Neuronal stem cell (in vitro differentiated cells): ENCODE results near the gene ANKRD49. TPM values are rescaled to one million over a fixed set of nuclear protein-coding genes. Genes with fewer than 3 reads are reported as not detected.

ENCODE experiments used
- DNase-seq: peaks from one replicate; pipeline ENCODE4 v3.0.0-alpha.2; 2013; ENCODE audit warnings: low spot score
- H2AFZ ChIP-seq: one replicate; pipeline ENCODE4 v1.6.1; 2013; ENCODE audit warnings: mild to moderate bottlenecking, low read length, inconsistent platforms
- H2AK5ac ChIP-seq: 2 replicates; pipeline ENCODE4 v1.6.1; 2013; ENCODE audit warnings: low read depth, mild to moderate bottlenecking, inconsistent platforms, low read length, moderate library complexity, mixed read lengths
- H2BK120ac ChIP-seq: 2 replicates; pipeline ENCODE4 v1.6.1; 2013; ENCODE audit warnings: low read depth, mild to moderate bottlenecking, inconsistent platforms, low read length, moderate library complexity, mixed read lengths
- H2BK12ac ChIP-seq: one replicate; pipeline ENCODE4 v1.6.1; 2013; ENCODE audit warnings: low read length, inconsistent platforms
- H2BK15ac ChIP-seq: 2 replicates; pipeline ENCODE4 v1.6.1; 2013; ENCODE audit warnings: mild to moderate bottlenecking, low read length, inconsistent platforms, mixed read lengths
- H2BK5ac ChIP-seq: one replicate; pipeline ENCODE4 v1.6.1; 2013; ENCODE audit warnings: inconsistent platforms, mild to moderate bottlenecking, low read length, moderate library complexity
- H3K14ac ChIP-seq: one replicate; pipeline ENCODE4 v1.6.1; 2013; ENCODE audit warnings: low read length, inconsistent platforms
- H3K18ac ChIP-seq: 2 replicates; pipeline ENCODE4 v1.6.1; 2013; ENCODE audit warnings: low read length, inconsistent platforms
- H3K23ac ChIP-seq: 2 replicates; pipeline ENCODE4 v1.6.1; 2013; ENCODE audit warnings: low read depth, mild to moderate bottlenecking, mixed read lengths, low read length, inconsistent platforms; ENCODE audit not compliant: poor library complexity
- H3K27ac ChIP-seq: replicated peaks from 3 replicates; pipeline ENCODE4 v1.5.1; 2013; ENCODE audit warnings: low read length, inconsistent platforms
- H3K27me3 ChIP-seq, 3 experiments: 2 replicates each; pipeline ENCODE4 v1.6.1; 2013; ENCODE audit warnings: low read length in 3 of 3, mild to moderate bottlenecking in 2 of 3, inconsistent platforms in 1 of 3, low read depth in 1 of 3, mixed read lengths in 1 of 3, moderate library complexity in 1 of 3; ENCODE audit not compliant: control insufficient read depth in 3 of 3, insufficient read depth in 3 of 3
- H3K36me3 ChIP-seq, 2 donors: replicated peaks in 1 of 2; 2 replicates each; pipeline ENCODE4 v1.6.1; 2013; ENCODE audit warnings: low read length in 2 of 2; ENCODE audit not compliant: control insufficient read depth in 2 of 2, insufficient read depth in 2 of 2
- H3K4ac ChIP-seq: 2 replicates; pipeline ENCODE4 v1.6.1; 2013; ENCODE audit warnings: inconsistent platforms, mild to moderate bottlenecking, low read length, moderate library complexity
- H3K4me1 ChIP-seq, 2 donors: 1 replicate in 1 of 2; 2 replicates in 1 of 2; pipeline ENCODE4 v1.6.1; 2013; ENCODE audit warnings: low read length in 2 of 2, low read depth in 1 of 2; ENCODE audit not compliant: control insufficient read depth in 2 of 2, insufficient read depth in 1 of 2
- H3K4me2 ChIP-seq: one replicate; pipeline ENCODE4 v1.6.1; 2013; ENCODE audit warnings: mild to moderate bottlenecking, low read length, inconsistent platforms; ENCODE audit not compliant: insufficient read depth, poor library complexity, severe bottlenecking
- H3K4me3 ChIP-seq, 2 donors: 2 replicates each; pipeline ENCODE4 v1.5.1; 2013; ENCODE audit warnings: low read length in 2 of 2, mild to moderate bottlenecking in 2 of 2, inconsistent platforms in 1 of 2, moderate library complexity in 1 of 2
- H3K79me1 ChIP-seq: one replicate; pipeline ENCODE4 v1.6.1; 2013; ENCODE audit warnings: low read depth, mild to moderate bottlenecking, inconsistent platforms, low read length, moderate library complexity
- H3K9ac ChIP-seq: one replicate; pipeline ENCODE4 v1.6.1; 2013; ENCODE audit warnings: mild to moderate bottlenecking, low read depth, low read length, inconsistent platforms; ENCODE audit not compliant: poor library complexity
- H3K9me3 ChIP-seq, 2 donors: replicated peaks in 1 of 2; 2 replicates each; pipeline versions ENCODE3 to v1.6.1; 2013; ENCODE audit warnings: low read length in 2 of 2, mild to moderate bottlenecking in 2 of 2, inconsistent platforms in 1 of 2, low read depth in 1 of 2, mixed read lengths in 1 of 2, moderate library complexity in 1 of 2; ENCODE audit not compliant: control insufficient read depth in 2 of 2, insufficient read depth in 1 of 2
- H4K8ac ChIP-seq: one replicate; pipeline ENCODE4 v1.6.1; 2013; ENCODE audit warnings: low read depth, mild to moderate bottlenecking, inconsistent platforms, low read length, moderate library complexity
- H4K91ac ChIP-seq: one replicate; pipeline ENCODE4 v1.6.1; 2013; ENCODE audit warnings: low read length, low read depth, mild to moderate bottlenecking, inconsistent platforms; ENCODE audit not compliant: poor library complexity
- WGBS, 2 donors: extraction: QIAGEN DNeasy Blood & Tissue Kit; methylation state at CpG; one replicate each; pipeline ENCODE4 v1.1.7; 2013; ENCODE audit warnings: missing lambda C conversion rate in 2 of 2, mixed read lengths in 1 of 2; ENCODE audit not compliant: insufficient read length in 2 of 2, insufficient replicate concordance in 1 of 2; ENCODE audit errors: extremely low coverage in 2 of 2; 5-methylcytosine and 5-hydroxymethylcytosine counted together
- polyA plus RNA-seq, 2 experiments: library from polyadenylated mRNA; stranded (reverse); fragments of 200-250 nt; gene quantifications; one replicate each; pipeline ENCODE4 v1.2.3, GENCODE V29; 2013

ANKRD49 gene
- 25.1 TPM for polyA plus RNA-seq (2013, experiment 1 of 2)
- polyA plus RNA-seq (2013, experiment 2 of 2) = 25.9 TPM

- Histone ChIP-seq H2BK12ac (no peak within 1 kb of the TSS), H3K23ac (no peak within 1 kb of the TSS), H3K27me3 (no peaks in the 10 kb centered on the region), H2BK5ac (no peak within 1 kb of the TSS), H2AK5ac (no peak within 1 kb of the TSS), H3K4me1 (peaks cover 0 to 3% of the 10 kb centered on the region in 2 donors), H3K9ac (peak within 1 kb of the TSS; percentile 85), H3K36me3 (peaks cover 10 to 46% of the 10 kb centered on the region in 2 donors), H2AFZ (peak within 1 kb of the TSS; percentile 93), H3K18ac (peak within 1 kb of the TSS; percentile 20), H3K4ac (no peak within 1 kb of the TSS), H2BK120ac (no peak within 1 kb of the TSS), H2BK15ac (no peak within 1 kb of the TSS), H4K8ac (no peak within 1 kb of the TSS), H3K79me1 (no peaks in the 10 kb centered on the region), H3K4me3 (peak within 1 kb of the TSS; percentile 69 to 94), H3K9me3 (no peaks in the 10 kb centered on the region), H3K14ac (no peak within 1 kb of the TSS), H3K27ac (peak within 1 kb of the TSS; percentile 81), H3K4me2 (peak within 1 kb of the TSS; percentile 59), H4K91ac (no peak within 1 kb of the TSS)
- WGBS, 2 donors = no CpG with 5 or more reads among the region's 55 CpGs
- peak; percentile 97 for DNase-seq
Observed at GRCh38 chr11:94493281-94494125, at the start of gene ANKRD49, which contains the start of gene MRE11. TSS of gene ANKRD49 (plus strand) at chr11:94493984. CDS start at chr11:94496694, 2,710 bp downstream. TSS of gene MRE11 (minus strand) at chr11:94493844. CDS start at chr11:94492801, 1,043 bp downstream.

- Histone ChIP-seq H3K23ac (no peak overlapping the region), H2AK5ac (no peak overlapping the region), H3K36me3 (peaks cover 5 to 82% of the 10 kb centered on the region in 2 donors), H3K4me2 (no peak overlapping the region), H3K18ac (no peak overlapping the region), H3K4me1 (peaks cover 0 to 2% of the 10 kb centered on the region in 2 donors), H2AFZ (no peak overlapping the region), H4K91ac (no peak overlapping the region), H2BK12ac (no peak overlapping the region), H3K4me3 (no peak overlapping the region), H3K4ac (no peak overlapping the region), H3K9me3 (no peaks in the 10 kb centered on the region), H2BK120ac (no peak overlapping the region), H3K27me3 (no peaks in the 10 kb centered on the region), H2BK15ac (no peak overlapping the region), H4K8ac (no peak overlapping the region), H3K79me1 (peaks cover 2% of the 10 kb centered on the region), H3K9ac (no peak overlapping the region), H3K27ac (no peak overlapping the region), H2BK5ac (no peak overlapping the region), H3K14ac (no peak overlapping the region)
- DNase-seq = no peak
- WGBS, 2 donors = no CpG with 5 or more reads among the region's 1 CpG
Observed at GRCh38 chr11:94445641-94446040, 48.1 kb upstream of the ANKRD49 start.

- no peak overlapping the region for H2BK12ac ChIP-seq
- no peak overlapping the region for H2AFZ ChIP-seq
- no peak overlapping the region for H3K4me3 ChIP-seq
- no peaks in the 10 kb centered on the region for H3K9me3 ChIP-seq
- H3K79me1 ChIP-seq = peaks cover 2% of the 10 kb centered on the region
- no peak overlapping the region for H2BK5ac ChIP-seq
- no peak overlapping the region for H2BK15ac ChIP-seq
- no peak overlapping the region for H3K27ac ChIP-seq
- no peak for DNase-seq
- no peak overlapping the region for H3K23ac ChIP-seq
- no peak overlapping the region for H2BK120ac ChIP-seq
- H3K4me2 ChIP-seq = no peak overlapping the region
- H2AK5ac ChIP-seq = no peak overlapping the region
- H4K91ac ChIP-seq = no peak overlapping the region
- H4K8ac ChIP-seq = no peak overlapping the region
- no peak overlapping the region for H3K9ac ChIP-seq
- H3K18ac ChIP-seq = no peak overlapping the region
- H3K14ac ChIP-seq = no peak overlapping the region
- H3K4ac ChIP-seq = no peak overlapping the region
- no peaks in the 10 kb centered on the region for H3K4me1 ChIP-seq
- H3K27me3 ChIP-seq = no peaks in the 10 kb centered on the region
- no CpG with 5 or more reads among the region's 4 CpGs for WGBS, 2 donors
- peaks cover 5 to 71% of the 10 kb centered on the region in 2 donors for H3K36me3 ChIP-seq
Observed at GRCh38 chr11:94447149-94447548, 46.6 kb upstream of the ANKRD49 start.

GRCh38 chr11:94449029-94449428, 44.8 kb upstream of the ANKRD49 start:
- Histone ChIP-seq H3K79me1 (peaks cover 2% of the 10 kb centered on the region), H3K23ac (no peak overlapping the region), H2AK5ac (no peak overlapping the region), H3K4me3 (no peak overlapping the region), H3K27ac (no peak overlapping the region), H3K4me2 (no peak overlapping the region), H3K9ac (no peak overlapping the region), H3K14ac (no peak overlapping the region), H3K18ac (no peak overlapping the region), H2BK5ac (no peak overlapping the region), H3K36me3 (peaks cover 5 to 60% of the 10 kb centered on the region in 2 donors), H2BK15ac (no peak overlapping the region), H4K91ac (no peak overlapping the region), H2AFZ (no peak overlapping the region), H3K9me3 (no peaks in the 10 kb centered on the region), H3K27me3 (no peaks in the 10 kb centered on the region), H4K8ac (no peak overlapping the region), H3K4me1 (no peaks in the 10 kb centered on the region), H3K4ac (no peak overlapping the region), H2BK12ac (no peak overlapping the region), H2BK120ac (no peak overlapping the region)
- WGBS, 2 donors = no CpG with 5 or more reads among the region's 1 CpG
- no peak for DNase-seq
